ENCODE data around the gene DNAI7.
A peak's percentile ranks its signal among the peaks of the same experiment; 100 is the strongest.

DNAI7 gene

GRCh38 chr12:25195056-25195971, at the start of gene DNAI7, which contains the start of gene ETFRF1:
TSS of gene DNAI7 (minus strand) at chr12:25195160. CDS start at chr12:25195078, 82 bp downstream.
TSS of gene ETFRF1 (plus strand) at chr12:25195237. CDS start at chr12:25203957, 8,720 bp downstream.
- DNase-seq (ENCODE audit: low read depth) = peak; percentile 76

GRCh38 chr12:25243680-25243990, 48.7 kb upstream of the DNAI7 start:
- no peak for DNase-seq (ENCODE audit: low read depth)

GRCh38 chr12:25242981-25243679, 48.2 kb upstream of the DNAI7 start:
- DNase-seq (ENCODE audit: low read depth) = no peak

- DNase-seq (ENCODE audit: low read depth) = no peak
Observed at GRCh38 chr12:25241167-25242020, 46.4 kb upstream of the DNAI7 start.

GRCh38 chr12:25236626-25237025, 41.7 kb upstream of the DNAI7 start:
- no peak for DNase-seq (ENCODE audit: low read depth)

GRCh38 chr12:25236190-25236589, 41.2 kb upstream of the DNAI7 start:
- no peak for DNase-seq (ENCODE audit: low read depth)

GRCh38 chr12:25213338-25213737, 18.4 kb upstream of the DNAI7 start:
- DNase-seq (ENCODE audit: low read depth) = no peak

GRCh38 chr12:25208554-25208953, 13.6 kb upstream of the DNAI7 start:
- DNase-seq (ENCODE audit: low read depth) = no peak

GRCh38 chr12:25207846-25208245, 12.9 kb upstream of the DNAI7 start:
- no peak for DNase-seq (ENCODE audit: low read depth)

GRCh38 chr12:25207411-25207810, 12.5 kb upstream of the DNAI7 start:
- no peak for DNase-seq (ENCODE audit: low read depth)

- no peak for DNase-seq (ENCODE audit: low read depth)
Observed at GRCh38 chr12:25202137-25202536, 7.2 kb upstream of the DNAI7 start.

- peak; percentile 18 for DNase-seq (ENCODE audit: low read depth)
Observed at GRCh38 chr12:25200703-25201102, 5.7 kb upstream of the DNAI7 start.

GRCh38 chr12:25197608-25198007, 2.6 kb upstream of the DNAI7 start:
- DNase-seq (ENCODE audit: low read depth) = no peak

- DNase-seq (ENCODE audit: low read depth) = no peak
Observed at GRCh38 chr12:25194722-25195055, 271 bp downstream of the DNAI7 start.

GRCh38 chr12:25194214-25194613, 746 bp downstream of the DNAI7 start:
- no peak for DNase-seq (ENCODE audit: low read depth)

- DNase-seq (ENCODE audit: low read depth) = no peak
Observed at GRCh38 chr12:25190793-25191192, 4.2 kb downstream of the DNAI7 start.

GRCh38 chr12:25189656-25190055, 5.3 kb downstream of the DNAI7 start:
- no peak for DNase-seq (ENCODE audit: low read depth)

GRCh38 chr12:25187781-25188180, 7.2 kb downstream of the DNAI7 start:
- peak; percentile 86 for DNase-seq (ENCODE audit: low read depth)

GRCh38 chr12:25186788-25187402, 8.1 kb downstream of the DNAI7 start:
- DNase-seq (ENCODE audit: low read depth) = no peak

GRCh38 chr12:25186038-25186787, 8.7 kb downstream of the DNAI7 start:
- DNase-seq (ENCODE audit: low read depth) = no peak

GRCh38 chr12:25184132-25184531, 10.8 kb downstream of the DNAI7 start:
- DNase-seq (ENCODE audit: low read depth) = no peak

All from non-pigmented ciliary epithelial cell (primary cell).